Coronary artery (tissue), 2 donors: Measurements from ENCODE around the gene FAM3B.

Source experiments
- DNase-seq: peaks from one replicate; pipeline ENCODE4 v3.0.0-alpha.2; 2017; ENCODE audit warnings: low spot score
- H3K27ac ChIP-seq, 2 donors: fragments of 200-600 bp; sonication (generic); one replicate each; pipeline ENCODE4 v1.5.1; 2016 to 2019
- H3K4me3 ChIP-seq: fragments of 200-600 bp; sonication (generic); 2 replicates; pipeline ENCODE4 v1.5.1; 2016; ENCODE audit warnings: mild to moderate bottlenecking, moderate library complexity
- CTCF ChIP-seq: fragments of 200-600 bp; sonication (generic); IDR thresholded peaks from one replicate; pipeline ENCODE4 v1.5.1; 2019; ENCODE audit warnings: antibody characterized with exemption

The FAM3B gene

GRCh38 chr21:41365377-41366107 lies 48.9 kb downstream of the FAM3B start:
- H3K4me3 ChIP-seq = no peak overlapping the region
- no peak overlapping the region for H3K27ac ChIP-seq
- TF ChIP-seq CTCF = no peak
- peak; percentile 28 for DNase-seq

- H3K27ac ChIP-seq = no peak overlapping the region
- TF ChIP-seq CTCF = no peak
- no peak overlapping the region for H3K4me3 ChIP-seq
- DNase-seq = peak; percentile 70
These were observed 50.0 kb downstream of the FAM3B start for GRCh38 chr21:41366522-41367151.

GRCh38 chr21:41367301-41367944 lies 50.8 kb downstream of the FAM3B start:
- Histone ChIP-seq H3K27ac (no peak overlapping the region), H3K4me3 (no peak overlapping the region)
- DNase-seq = peak; percentile 9
- TF ChIP-seq CTCF = no peak

GRCh38 chr21:41367945-41368734 lies 51.5 kb downstream of the FAM3B start:
- no peak for TF ChIP-seq CTCF
- no peak for DNase-seq
- no peak overlapping the region for H3K27ac ChIP-seq
- H3K4me3 ChIP-seq = no peak overlapping the region

GRCh38 chr21:41368735-41369104 lies 52.1 kb downstream of the FAM3B start:
- no peak for TF ChIP-seq CTCF
- no peak for DNase-seq
- Histone ChIP-seq H3K4me3 (peak overlapping the region; percentile 62), H3K27ac (peak overlapping the region in 1 of 2 donors; percentile 45)

GRCh38 chr21:41369105-41369919 lies 52.7 kb downstream of the FAM3B start:
- no peak for TF ChIP-seq CTCF
- no peak for DNase-seq
- Histone ChIP-seq H3K27ac (peak overlapping the region in 1 of 2 donors; percentile 45), H3K4me3 (peak overlapping the region; percentile 62)
